H9 (cell line): ENCODE measurements around the gene CTSH. TPM values are rescaled to one million over a fixed set of nuclear protein-coding genes. Genes with fewer than 3 reads are reported as not detected.

ENCODE experiments used
- DNase-seq: peaks from one replicate; pipeline ENCODE4 v3.0.0-alpha.2; 2017
- H2AFZ ChIP-seq: one replicate; pipeline ENCODE4 v1.6.1; 2013; ENCODE audit warnings: mild to moderate bottlenecking, low read length, control low read depth, moderate library complexity
- H2AK5ac ChIP-seq: 2 replicates; pipeline ENCODE4 v1.6.1; 2013; ENCODE audit warnings: low read length, control low read depth, mixed read lengths; ENCODE audit not compliant: insufficient read length
- H2BK120ac ChIP-seq: one replicate; pipeline ENCODE4 v1.6.1; 2013; ENCODE audit warnings: low read depth, mild to moderate bottlenecking, low read length, control low read depth, inconsistent platforms; ENCODE audit not compliant: poor library complexity, severe bottlenecking
- H2BK12ac ChIP-seq: 2 replicates; pipeline ENCODE4 v1.6.1; 2013; ENCODE audit warnings: low read length, control low read depth, mixed read lengths, low read depth; ENCODE audit not compliant: insufficient read length
- H2BK15ac ChIP-seq: 2 replicates; pipeline ENCODE4 v1.6.1; 2013; ENCODE audit warnings: low read depth, low read length, control low read depth
- H2BK20ac ChIP-seq: one replicate; pipeline ENCODE4 v1.6.1; 2013; ENCODE audit warnings: low read depth, mild to moderate bottlenecking, low read length, control low read depth, inconsistent platforms; ENCODE audit not compliant: poor library complexity, severe bottlenecking
- H2BK5ac ChIP-seq: 2 replicates; pipeline ENCODE4 v1.6.1; 2013; ENCODE audit warnings: low read length, control low read depth, mixed read lengths; ENCODE audit not compliant: insufficient read length
- H3K14ac ChIP-seq: 2 replicates; pipeline ENCODE4 v1.6.1; 2013; ENCODE audit warnings: low read length, control low read depth; ENCODE audit not compliant: insufficient read depth
- H3K18ac ChIP-seq: 2 replicates; pipeline ENCODE4 v1.6.1; 2013; ENCODE audit warnings: low read depth, mild to moderate bottlenecking, mixed read lengths, low read length, control low read depth; ENCODE audit not compliant: insufficient read length
- H3K23ac ChIP-seq: 2 replicates; pipeline ENCODE4 v1.6.1; 2013; ENCODE audit warnings: low read length, control low read depth, mixed read lengths, low read depth; ENCODE audit not compliant: insufficient read length
- H3K23me2 ChIP-seq: 2 replicates; pipeline ENCODE4 v1.6.1; 2013; ENCODE audit warnings: low read depth, mild to moderate bottlenecking, mixed read lengths, low read length, control low read depth; ENCODE audit not compliant: insufficient read length, poor library complexity, severe bottlenecking
- H3K27ac ChIP-seq: 2 replicates; pipeline ENCODE4 v1.5.1; 2013; ENCODE audit warnings: low read length, control low read depth, mixed read lengths, low read depth; ENCODE audit not compliant: insufficient read length
- H3K27me3 ChIP-seq: 2 replicates; pipeline ENCODE4 v1.6.1; 2013; ENCODE audit warnings: low read length, control low read depth, inconsistent platforms; ENCODE audit not compliant: insufficient read depth
- H3K4ac ChIP-seq: 2 replicates; pipeline ENCODE4 v1.6.1; 2013; ENCODE audit warnings: low read depth, mild to moderate bottlenecking, control low read depth, inconsistent platforms, low read length, moderate library complexity
- H3K4me1 ChIP-seq: 2 replicates; pipeline ENCODE4 v1.6.1; 2013; ENCODE audit warnings: low read length, control low read depth, inconsistent platforms; ENCODE audit not compliant: insufficient read depth
- H3K4me2 ChIP-seq: 2 replicates; pipeline ENCODE4 v1.6.1; 2013; ENCODE audit warnings: low read length, control low read depth, mixed read lengths; ENCODE audit not compliant: insufficient read length, insufficient read depth
- H3K56ac ChIP-seq: 2 replicates; pipeline ENCODE4 v1.6.1; 2013; ENCODE audit warnings: low read depth, mild to moderate bottlenecking, mixed read lengths, low read length, control low read depth; ENCODE audit not compliant: insufficient read length
- H3K79me1 ChIP-seq: 2 replicates; pipeline ENCODE4 v1.6.1; 2013; ENCODE audit warnings: low read depth, mild to moderate bottlenecking, moderate library complexity, low read length, control low read depth, inconsistent platforms; ENCODE audit not compliant: insufficient read depth, poor library complexity, severe bottlenecking
- H3K79me2 ChIP-seq: 2 replicates; pipeline ENCODE4 v1.6.1; 2013; ENCODE audit warnings: low read length, control low read depth, inconsistent platforms; ENCODE audit not compliant: insufficient read depth
- H3K9ac ChIP-seq: 2 replicates; pipeline ENCODE4 v1.6.1; 2013; ENCODE audit warnings: low read length, control low read depth, mixed read lengths; ENCODE audit not compliant: insufficient read length; ENCODE audit errors: extremely low read depth
- H3K9me3 ChIP-seq: one replicate; pipeline ENCODE4 v1.6.1; 2013; ENCODE audit warnings: low read depth, low read length, inconsistent platforms; ENCODE audit not compliant: control insufficient read depth
- H3T11ph ChIP-seq: one replicate; pipeline ENCODE4 v1.6.1; 2013; ENCODE audit warnings: mild to moderate bottlenecking, low read length, control low read depth, inconsistent platforms
- H4K20me1 ChIP-seq: one replicate; pipeline ENCODE4 v1.6.1; 2013; ENCODE audit not compliant: control insufficient read depth, insufficient read length, insufficient read depth
- H4K5ac ChIP-seq: 2 replicates; pipeline ENCODE4 v1.6.1; 2013; ENCODE audit warnings: low read depth, mild to moderate bottlenecking, mixed read lengths, low read length, control low read depth; ENCODE audit not compliant: insufficient read length
- H4K8ac ChIP-seq: replicated peaks from 2 replicates; pipeline ENCODE4 v1.6.1; 2013; ENCODE audit warnings: low read length, control low read depth, mixed read lengths, low read depth; ENCODE audit not compliant: insufficient read length
- H4K91ac ChIP-seq: 2 replicates; pipeline ENCODE4 v1.6.1; 2013; ENCODE audit warnings: low read depth, mild to moderate bottlenecking, moderate library complexity, mixed read lengths, low read length, control low read depth; ENCODE audit not compliant: insufficient read length
- H3K27ac Mint-ChIP-seq, 3 experiments: 2 replicates in 2 of 3; 3 replicates in 1 of 3; pipeline ENCODE4 v1.8.0; 2020 to 2021; ENCODE audit warnings: mixed read lengths in 3 of 3, mild to moderate bottlenecking in 1 of 3, moderate library complexity in 1 of 3
- H3K27me3 Mint-ChIP-seq: 2 replicates; pipeline ENCODE4 v1.8.0; 2021; ENCODE audit warnings: low read depth, mild to moderate bottlenecking, moderate library complexity, mixed read lengths
- H3K36me3 Mint-ChIP-seq, 3 experiments: 2 replicates in 2 of 3; 3 replicates in 1 of 3; pipeline ENCODE4 v1.8.0; 2020 to 2021; ENCODE audit warnings: low read depth in 3 of 3, mixed read lengths in 3 of 3; ENCODE audit not compliant: insufficient read depth in 1 of 3
- H3K4me1 Mint-ChIP-seq, 2 experiments: 2 replicates each; pipeline ENCODE4 v1.8.0; 2020; ENCODE audit warnings: mixed read lengths in 2 of 2
- H3K4me3 Mint-ChIP-seq, 2 experiments: 2 replicates in 1 of 2; 3 replicates in 1 of 2; pipeline ENCODE4 v1.8.0; 2020 to 2021; ENCODE audit warnings: mild to moderate bottlenecking in 2 of 2, mixed read lengths in 2 of 2, moderate library complexity in 1 of 2
- H3K9me3 Mint-ChIP-seq, 2 experiments: 2 replicates in 1 of 2; 3 replicates in 1 of 2; pipeline ENCODE4 v1.8.0; 2020; ENCODE audit warnings: mild to moderate bottlenecking in 2 of 2, mixed read lengths in 2 of 2, moderate library complexity in 1 of 2
- CTCF ChIP-seq: fragments of 200-600 bp; sonication (generic); conservative IDR thresholded peaks from 3 replicates; pipeline ENCODE4 v1.8.0; 2021; ENCODE audit warnings: antibody characterized with exemption, mild to moderate bottlenecking
- WGBS: extraction: QIAGEN DNeasy Blood & Tissue Kit; methylation state at CpG from one replicate; pipeline ENCODE4 v1.1.7; 2013; ENCODE audit warnings: missing lambda C conversion rate, low lambda C conversion rate, mixed read lengths; ENCODE audit not compliant: insufficient read length; ENCODE audit errors: extremely low coverage; 5-methylcytosine and 5-hydroxymethylcytosine counted together
- total RNA-seq: library from RNA; stranded (reverse); gene quantifications from 2 replicates; pipeline ENCODE4 v1.2.1, GENCODE V29; 2021

The CTSH gene
- total RNA-seq, 1 experiment from 2014 or later = 15.5 TPM

DNA sequence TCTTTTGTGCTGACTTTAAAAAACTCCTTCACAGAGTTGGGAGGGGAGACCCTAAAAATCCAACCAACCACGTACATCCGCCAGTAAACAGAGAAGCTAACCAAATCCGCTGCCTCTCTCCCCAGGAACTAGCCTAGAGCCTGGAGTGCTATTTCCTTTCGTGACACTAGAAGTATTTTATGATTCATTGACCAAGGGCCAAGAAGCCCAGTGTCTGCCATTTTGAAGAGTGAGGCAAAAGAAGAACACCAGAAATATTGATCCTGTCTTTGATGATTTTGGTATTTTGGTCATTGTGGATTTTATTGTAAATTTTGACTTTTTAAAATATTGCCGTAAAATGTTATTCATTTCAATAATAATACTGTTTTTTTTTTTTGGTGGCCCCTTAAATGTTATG lies 10.5 kb upstream of the CTSH start:
- Histone ChIP-seq H2BK12ac (no peak overlapping the region), H3T11ph (no peak overlapping the region), H3K27me3 (no peaks in the 10 kb centered on the region), H3K9ac (no peak overlapping the region), H2AFZ (no peak overlapping the region), H2BK20ac (no peak overlapping the region), H2BK120ac (no peak overlapping the region), H3K4me1 (peaks cover 5% of the 10 kb centered on the region; the same call in 1 of the 2 replicates), H3K9me3 (no peaks in the 10 kb centered on the region), H2BK5ac (no peak overlapping the region), H3K79me2 (no peaks in the 10 kb centered on the region), H3K56ac (no peak overlapping the region), H2BK15ac (no peak overlapping the region), H3K14ac (no peak overlapping the region), H3K4ac (no peak overlapping the region), H2AK5ac (no peak overlapping the region), H4K5ac (no peak overlapping the region), H4K8ac (no peak overlapping the region), H3K79me1 (no peaks in the 10 kb centered on the region), H3K27ac (no peak overlapping the region), H3K4me2 (no peak overlapping the region), H3K23ac (no peak overlapping the region), H3K23me2 (no peaks in the 10 kb centered on the region), H4K20me1 (no peaks in the 10 kb centered on the region), H4K91ac (no peak overlapping the region), H3K18ac (no peak overlapping the region)
- DNase-seq = no peak
- H3K4me1 Mint-ChIP-seq = peaks cover 28 to 30% of the 10 kb centered on the region in 2 experiments
- H3K36me3 Mint-ChIP-seq = no peaks in the 10 kb centered on the region; a peak in 1 of 7 replicates
- H3K27me3 Mint-ChIP-seq = peaks cover 2% of the 10 kb centered on the region; the same call in 1 of the 2 replicates
- TF ChIP-seq CTCF = no peak
- WGBS = no CpG with 5 or more reads among the region's 5 CpGs
- no peak overlapping the region for H3K27ac Mint-ChIP-seq
- H3K9me3 Mint-ChIP-seq = no peaks in the 10 kb centered on the region; a peak in 1 of 5 replicates
- H3K4me3 Mint-ChIP-seq = no peak overlapping the region
